GM19328 (cell line): ENCODE measurements around the gene PPP1CB.
A peak's percentile ranks its signal among the peaks of the same experiment; 100 is the strongest.
"Not testable (repeated sequence)": the region's sequence is repeated elsewhere in the genome, so short reads cannot be mapped to it uniquely, and the experiment has no call there.

Experiments
- ATAC-seq: cut with Tn5 transposase; IDR thresholded peaks from one replicate; pipeline ENCODE4 v1.9.1; 2021; ENCODE audit warnings: mild to moderate bottlenecking, moderate library complexity; ENCODE audit not compliant: unreplicated experiment

The PPP1CB gene

GRCh38 chr2:28742619-28743018, 9.0 kb upstream of the PPP1CB start:
- not testable (repeated sequence) for ATAC-seq

DNA sequence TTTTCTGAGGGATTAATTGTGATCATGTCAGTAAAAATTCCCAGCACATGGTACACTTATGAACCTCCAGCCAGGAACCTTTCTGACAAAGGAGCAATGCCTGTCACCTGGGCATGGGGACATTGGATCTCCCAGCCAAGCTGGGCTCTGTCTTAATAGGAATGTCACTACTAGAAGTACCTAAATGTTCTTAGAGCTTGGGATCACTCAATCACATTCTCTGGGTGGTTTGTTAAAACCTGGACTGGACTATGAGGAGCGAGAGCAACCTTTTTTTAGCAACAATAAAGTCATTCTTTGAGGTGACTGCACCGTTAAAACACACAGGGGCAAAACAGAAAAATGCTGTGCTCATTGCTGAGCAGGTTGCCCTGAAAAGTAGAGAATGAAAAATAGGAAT, 6.4 kb upstream of the PPP1CB start:
- ATAC-seq: no peak

DNA sequence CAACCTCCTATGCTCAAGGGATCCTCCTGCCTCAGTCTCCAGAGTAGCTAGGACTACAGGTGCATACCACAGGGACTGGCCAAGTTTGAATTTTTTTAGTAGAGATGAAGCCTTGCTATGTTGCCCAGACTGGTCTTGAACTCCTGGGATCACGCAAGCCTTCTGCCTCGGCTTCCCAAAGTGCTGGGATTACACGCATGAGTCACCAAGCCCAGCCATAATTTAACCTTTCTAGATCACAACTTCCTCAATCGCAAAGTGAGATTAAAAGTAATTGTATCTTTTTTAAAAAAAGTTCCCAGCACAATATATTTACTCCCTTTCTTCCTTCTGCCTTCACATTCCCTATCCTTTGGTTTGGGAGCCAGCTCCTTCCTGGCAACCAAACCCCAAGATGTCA, 5.8 kb upstream of the PPP1CB start:
- ATAC-seq: no peak

- no peak for ATAC-seq
These were observed 5.1 kb upstream of the PPP1CB start for GRCh38 chr2:28746429-28747111.

DNA sequence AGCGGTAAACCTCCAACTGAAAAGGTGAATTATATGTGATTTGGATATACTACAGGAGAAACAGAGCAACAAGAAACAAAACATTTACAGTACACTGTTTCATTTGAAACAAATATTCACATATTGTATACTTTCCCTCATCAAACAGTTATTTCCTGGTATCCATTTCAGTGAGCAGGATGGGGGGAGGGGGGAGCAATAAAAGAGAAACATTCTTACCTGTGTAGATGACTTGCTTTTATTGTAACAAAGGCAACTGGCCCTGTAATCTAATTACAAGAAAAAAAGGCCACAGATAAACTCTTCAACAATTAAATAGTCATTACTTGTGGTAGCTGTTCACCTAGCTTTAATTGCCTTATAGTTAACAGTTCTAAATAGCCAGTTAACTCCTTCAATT, 3.9 kb upstream of the PPP1CB start:
- no peak for ATAC-seq

DNA sequence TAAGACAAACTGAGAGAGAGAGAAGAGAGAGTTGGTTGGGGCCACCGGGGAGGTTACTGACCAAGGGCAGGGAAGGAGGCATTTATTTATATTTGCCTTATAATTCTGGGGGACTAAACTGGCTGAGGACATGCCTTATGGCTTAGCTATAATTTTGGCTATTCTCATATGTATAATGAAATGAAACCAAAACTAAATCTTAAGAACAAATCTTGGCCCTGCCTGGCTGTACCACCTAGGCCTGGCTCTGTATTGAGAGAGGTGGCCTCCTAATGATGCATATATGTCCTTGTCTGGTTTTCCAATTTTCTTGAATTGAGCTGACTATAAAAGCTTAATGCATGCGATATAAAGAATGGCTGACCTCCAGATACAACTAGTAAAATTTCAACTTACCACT, 3.5 kb upstream of the PPP1CB start:
- no peak for ATAC-seq

GRCh38 chr2:28748941-28749340, 2.7 kb upstream of the PPP1CB start:
- ATAC-seq: no peak

GRCh38 chr2:28749526-28749925, 2.1 kb upstream of the PPP1CB start:
- no peak for ATAC-seq

DNA sequence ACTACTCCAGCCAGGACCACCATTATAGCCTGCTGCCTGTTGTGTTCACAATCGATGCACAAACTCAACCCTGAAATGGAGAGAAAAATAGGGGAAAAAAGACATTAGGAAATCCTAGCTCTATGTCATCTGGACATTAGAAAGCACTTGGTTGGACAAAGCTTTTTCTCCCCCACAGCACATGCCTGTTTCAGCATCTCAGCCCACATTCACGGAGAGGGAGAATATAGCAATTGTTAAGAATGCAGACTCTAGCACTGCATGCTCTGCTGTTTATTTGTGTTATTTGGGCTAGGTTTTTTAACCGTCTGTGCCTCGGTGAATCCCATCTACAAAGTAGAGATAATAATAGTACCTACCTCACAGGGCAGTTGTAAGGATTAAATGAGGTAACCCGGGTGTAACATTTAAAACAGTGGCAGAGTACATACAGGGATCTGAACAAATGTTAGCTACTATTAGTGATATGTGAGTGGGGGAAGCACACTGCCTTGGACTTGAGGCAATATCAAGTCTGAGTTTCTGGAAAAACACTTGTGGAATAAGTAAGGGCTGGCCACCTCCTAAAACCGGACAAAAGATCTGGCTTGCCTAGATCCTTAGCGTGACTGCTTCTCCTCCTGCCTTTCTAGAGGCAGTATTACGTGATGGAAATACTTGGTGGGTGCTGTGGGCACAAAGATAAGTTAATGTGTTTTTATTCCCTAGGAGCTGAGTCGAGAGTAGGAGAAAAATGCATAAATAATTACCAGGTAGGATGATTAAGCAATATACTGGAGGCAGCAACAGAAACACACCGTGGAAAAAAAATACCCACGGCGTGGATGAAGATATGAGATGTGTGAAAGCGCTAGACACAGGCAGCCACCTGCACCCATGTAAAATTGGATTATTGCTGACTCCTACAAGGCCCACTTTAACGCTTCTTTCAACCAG, 1.0 kb upstream of the PPP1CB start:
- no peak for ATAC-seq

DNA sequence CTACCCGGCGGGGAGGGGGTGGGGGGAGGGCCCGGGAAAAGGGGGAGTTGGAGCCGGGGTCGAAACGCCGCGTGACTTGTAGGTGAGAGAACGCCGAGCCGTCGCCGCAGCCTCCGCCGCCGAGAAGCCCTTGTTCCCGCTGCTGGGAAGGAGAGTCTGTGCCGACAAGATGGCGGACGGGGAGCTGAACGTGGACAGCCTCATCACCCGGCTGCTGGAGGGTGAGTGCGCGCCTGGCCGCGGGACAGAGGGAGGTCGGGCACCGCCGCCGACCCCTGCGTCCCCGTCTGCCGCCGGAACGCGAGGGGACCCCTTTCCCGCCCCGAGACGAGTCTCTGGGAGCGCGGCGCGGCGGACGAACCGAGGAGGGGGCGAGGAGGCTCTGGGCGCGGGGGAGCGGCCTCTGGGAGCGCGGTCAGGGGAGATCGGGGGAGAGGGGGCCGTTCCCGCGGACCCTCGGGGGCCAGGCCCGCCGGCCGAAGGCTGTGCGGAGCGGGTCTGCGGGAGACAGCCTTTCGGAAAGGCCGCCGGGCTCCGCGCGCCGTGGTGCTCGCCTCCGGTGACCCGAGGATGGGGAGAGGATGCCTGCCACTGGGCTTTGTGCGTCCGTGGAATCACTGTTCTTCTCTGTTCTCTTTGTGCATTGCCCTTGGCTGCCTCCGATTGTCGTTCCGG, 463 bp downstream of the PPP1CB start:
- peak; percentile 30 for ATAC-seq

GRCh38 chr2:28752631-28753376, 1.2 kb downstream of the PPP1CB start:
- no peak for ATAC-seq

DNA sequence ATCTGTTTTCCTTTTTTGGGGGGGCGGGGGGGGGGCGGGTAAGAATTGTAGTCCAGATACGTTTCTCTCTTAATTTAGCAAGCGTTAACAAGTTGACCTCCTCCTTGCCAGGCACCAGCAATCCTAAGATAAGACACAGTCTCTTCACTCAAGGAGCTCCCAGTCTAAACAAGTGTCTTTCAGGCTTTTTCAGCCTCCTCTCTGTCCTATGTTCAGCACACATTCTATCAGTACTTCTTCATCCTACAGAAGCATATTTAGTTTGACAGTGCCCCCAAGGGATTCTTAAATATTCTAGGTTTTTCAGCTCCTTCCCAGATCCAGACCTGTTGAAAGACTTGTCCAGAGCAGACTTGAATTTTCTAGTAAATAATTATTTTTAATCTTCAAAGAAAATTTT, 2.7 kb downstream of the PPP1CB start:
- ATAC-seq: no peak

GRCh38 chr2:28755421-28755820, 3.8 kb downstream of the PPP1CB start:
- ATAC-seq: no peak

DNA sequence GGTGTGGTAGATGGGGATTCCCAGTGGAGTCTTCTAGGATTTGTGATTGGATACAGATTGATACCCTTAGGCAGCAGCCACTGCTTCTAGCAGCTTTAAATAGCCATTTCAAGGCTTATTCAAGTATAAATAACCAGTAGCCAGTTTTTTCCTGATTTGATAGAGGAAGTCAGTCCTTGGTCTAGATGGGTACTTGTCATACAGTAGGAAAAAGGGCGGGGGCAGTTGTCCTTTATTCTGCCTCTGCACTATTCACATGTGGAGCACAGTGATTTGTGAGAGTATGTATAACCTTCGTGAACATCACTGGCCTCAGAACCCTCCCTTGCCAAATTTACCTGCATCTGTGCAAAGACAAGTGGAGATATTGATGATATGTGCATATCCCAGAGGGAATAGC, 6.8 kb downstream of the PPP1CB start:
- no peak for ATAC-seq

DNA sequence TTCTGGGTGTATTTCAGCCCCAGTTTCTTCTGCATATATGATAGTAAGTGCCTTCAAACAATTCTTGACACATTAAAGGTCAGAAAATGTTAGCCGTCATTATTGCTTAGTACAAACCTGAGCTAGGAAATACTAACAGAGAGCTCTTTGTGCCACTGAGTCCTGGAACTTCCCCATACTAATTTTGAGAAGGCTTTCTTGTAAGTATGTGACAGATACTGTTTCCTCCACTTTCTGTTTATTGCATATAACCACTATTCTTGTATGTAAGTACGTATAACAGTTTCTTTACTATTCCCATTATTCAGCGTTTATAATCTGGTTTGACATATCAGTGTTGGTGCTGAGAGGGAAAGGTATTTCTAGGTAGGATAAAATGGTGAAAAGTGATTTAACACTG, 9.8 kb downstream of the PPP1CB start:
- ATAC-seq: no peak

- no peak for ATAC-seq
These were observed 13.5 kb downstream of the PPP1CB start for GRCh38 chr2:28764909-28765711.

GRCh38 chr2:28766070-28766469, 14.4 kb downstream of the PPP1CB start:
- ATAC-seq: no peak

DNA sequence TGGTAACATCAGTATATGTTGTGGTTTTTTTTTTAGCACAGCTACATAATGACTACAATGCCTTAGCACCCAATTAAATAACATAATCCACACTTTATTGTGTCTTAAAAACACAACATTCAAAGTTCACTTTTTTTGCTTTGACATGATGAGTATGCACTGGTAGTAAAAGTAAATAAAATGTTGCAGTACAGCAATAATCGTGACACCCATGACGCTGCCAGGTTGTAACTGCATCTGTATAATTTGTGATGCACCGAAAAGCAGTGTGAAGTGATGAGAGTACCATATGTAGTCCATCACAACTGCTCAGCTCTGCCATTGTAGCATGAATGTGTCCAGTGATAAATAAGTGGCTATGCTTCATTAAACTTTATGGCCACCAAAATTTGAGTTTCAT, 15.7 kb downstream of the PPP1CB start:
- ATAC-seq: no peak

DNA sequence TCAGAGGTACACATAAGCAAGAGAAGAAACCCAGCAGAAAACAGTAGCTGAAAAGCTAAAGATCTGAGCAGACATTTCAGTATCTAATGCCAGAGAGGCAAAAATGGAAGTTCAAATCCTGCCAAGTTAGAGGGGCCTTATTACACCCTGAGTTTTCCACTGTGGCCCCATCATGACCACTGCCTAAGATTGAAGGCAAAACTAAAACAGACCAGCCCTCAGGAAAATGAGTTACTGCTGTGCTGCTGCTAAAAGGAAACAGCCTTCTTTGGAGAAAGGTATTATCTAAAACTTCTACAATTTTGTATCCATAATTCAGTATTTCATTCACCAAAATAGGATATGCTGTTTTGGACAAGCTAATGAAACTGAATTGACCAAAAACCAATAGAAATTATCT, 16.8 kb downstream of the PPP1CB start:
- no peak for ATAC-seq

GRCh38 chr2:28768952-28769351, 17.3 kb downstream of the PPP1CB start:
- no peak for ATAC-seq
